Immature natural killer cell (primary cell): ENCODE data around the gene BCOR. TPM values are rescaled to one million over a fixed set of nuclear protein-coding genes. Genes with fewer than 3 reads are reported as not detected.

Experiments used
- DNase-seq, 3 donors: peaks; one replicate each; pipeline ENCODE4 v3.0.0; 2022; ENCODE audit warnings: mixed read lengths in 1 of 3
- H3K27ac Mint-ChIP-seq, 6 donors: one replicate each; pipeline ENCODE4 v1.8.0; 2020; ENCODE audit warnings: mixed read lengths in 6 of 6, mild to moderate bottlenecking in 5 of 6, inconsistent platforms in 4 of 6, moderate library complexity in 3 of 6
- H3K27me3 Mint-ChIP-seq, 3 donors: one replicate each; pipeline ENCODE4 v1.8.0; 2020 to 2021; ENCODE audit warnings: low read depth in 3 of 3, mild to moderate bottlenecking in 3 of 3, mixed read lengths in 3 of 3, moderate library complexity in 3 of 3, inconsistent platforms in 1 of 3
- H3K36me3 Mint-ChIP-seq, 3 donors: one replicate each; pipeline ENCODE4 v1.8.0; 2020; ENCODE audit warnings: mixed read lengths in 3 of 3, inconsistent platforms in 2 of 3, mild to moderate bottlenecking in 2 of 3
- H3K4me1 Mint-ChIP-seq, 2 donors: one replicate each; pipeline ENCODE4 v1.8.0; 2020; ENCODE audit warnings: inconsistent platforms in 2 of 2, mild to moderate bottlenecking in 2 of 2, mixed read lengths in 2 of 2, moderate library complexity in 1 of 2
- H3K4me3 Mint-ChIP-seq, 5 donors: one replicate each; pipeline ENCODE4 v1.8.0; 2020; ENCODE audit warnings: mild to moderate bottlenecking in 5 of 5, mixed read lengths in 5 of 5, inconsistent platforms in 3 of 5, moderate library complexity in 3 of 5
- H3K9me3 Mint-ChIP-seq, 6 donors: one replicate each; pipeline ENCODE4 v1.8.0; 2020; ENCODE audit warnings: mild to moderate bottlenecking in 6 of 6, mixed read lengths in 6 of 6, inconsistent platforms in 4 of 6, moderate library complexity in 3 of 6
- polyA plus RNA-seq, 3 donors: library from polyadenylated mRNA; unstranded; fragments of 300-500 nt; fragmentation: Illumina TruSeq; gene quantifications; one replicate each; pipeline ENCODE4 v1.2.3, GENCODE V29; 2021

Gene BCOR
- polyA plus RNA-seq, 3 donors from 2014 or later: 3.4 to 7.2 TPM; not detected in 1

DNA sequence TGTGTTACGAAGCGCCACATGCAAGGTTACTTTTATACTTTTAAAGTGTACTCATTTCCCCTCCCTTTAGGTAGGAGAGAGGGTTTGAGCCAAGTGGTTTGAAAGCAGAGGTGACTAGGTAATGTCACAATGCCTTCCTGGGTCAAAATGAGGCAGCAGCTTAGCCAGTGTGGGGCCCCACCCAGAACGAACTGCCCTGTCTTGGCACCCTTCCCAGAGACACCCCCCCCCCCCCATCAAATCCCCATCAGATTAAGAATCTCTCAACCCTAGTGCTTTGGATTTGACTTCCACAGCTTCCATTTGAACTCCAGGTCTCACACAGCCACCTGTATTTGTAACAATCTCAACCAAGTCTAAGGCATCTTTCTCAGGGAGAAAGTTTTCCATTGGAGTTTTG is 31.1 kb downstream of the BCOR start:
- no peak for DNase-seq
- Mint-ChIP-seq H3K27ac (no peak overlapping the region), H3K4me1 (peaks cover 14 to 27% of the 10 kb centered on the region in 2 donors), H3K4me3 (no peak overlapping the region), H3K9me3 (no peaks in the 10 kb centered on the region), H3K27me3 (peaks cover 0 to 5% (median 2%) of the 10 kb centered on the region in 3 donors), H3K36me3 (peaks cover 0 to 18% (median 8%) of the 10 kb centered on the region in 3 donors)

GRCh38 chrX:40065296-40066046 is 32.3 kb downstream of the BCOR start:
- Mint-ChIP-seq H3K4me3 (no peak overlapping the region), H3K27ac (peak overlapping the region in 2 of 6 donors; percentile 46 to 79), H3K9me3 (no peaks in the 10 kb centered on the region), H3K4me1 (peaks cover 14 to 27% of the 10 kb centered on the region in 2 donors), H3K27me3 (peaks cover 0 to 5% (median 2%) of the 10 kb centered on the region in 3 donors), H3K36me3 (peaks cover 0 to 16% (median 8%) of the 10 kb centered on the region in 3 donors)
- DNase-seq: no peak

- Mint-ChIP-seq H3K4me3 (no peak overlapping the region), H3K27ac (no peak overlapping the region), H3K36me3 (peaks cover 0 to 10% (median 4%) of the 10 kb centered on the region in 3 donors), H3K27me3 (peaks cover 0 to 3% (median 2%) of the 10 kb centered on the region in 3 donors), H3K4me1 (peaks cover 14 to 27% of the 10 kb centered on the region in 2 donors), H3K9me3 (no peaks in the 10 kb centered on the region)
- no peak for DNase-seq
These were observed 33.6 kb downstream of the BCOR start for GRCh38 chrX:40064055-40064597.

GRCh38 chrX:40063555-40063954 is 34.2 kb downstream of the BCOR start:
- Mint-ChIP-seq H3K9me3 (no peaks in the 10 kb centered on the region), H3K4me1 (peaks cover 14 to 27% of the 10 kb centered on the region in 2 donors), H3K4me3 (no peak overlapping the region), H3K27ac (no peak overlapping the region), H3K36me3 (peaks cover 0 to 10% (median 4%) of the 10 kb centered on the region in 3 donors), H3K27me3 (peaks cover 0 to 2% (median 2%) of the 10 kb centered on the region in 3 donors)
- no peak for DNase-seq

- H3K4me3 Mint-ChIP-seq: no peak overlapping the region
- H3K27me3 Mint-ChIP-seq: peaks cover 0 to 2% (median 0%) of the 10 kb centered on the region in 3 donors
- peak overlapping the region in 2 of 6 donors; percentile 6 to 62 for H3K27ac Mint-ChIP-seq
- H3K36me3 Mint-ChIP-seq: peaks cover 0 to 6% (median 4%) of the 10 kb centered on the region in 3 donors
- no peaks in the 10 kb centered on the region for H3K9me3 Mint-ChIP-seq
- peaks cover 7 to 17% of the 10 kb centered on the region in 2 donors for H3K4me1 Mint-ChIP-seq
- DNase-seq: no peak
These were observed 35.1 kb downstream of the BCOR start for GRCh38 chrX:40062525-40063155.

DNA sequence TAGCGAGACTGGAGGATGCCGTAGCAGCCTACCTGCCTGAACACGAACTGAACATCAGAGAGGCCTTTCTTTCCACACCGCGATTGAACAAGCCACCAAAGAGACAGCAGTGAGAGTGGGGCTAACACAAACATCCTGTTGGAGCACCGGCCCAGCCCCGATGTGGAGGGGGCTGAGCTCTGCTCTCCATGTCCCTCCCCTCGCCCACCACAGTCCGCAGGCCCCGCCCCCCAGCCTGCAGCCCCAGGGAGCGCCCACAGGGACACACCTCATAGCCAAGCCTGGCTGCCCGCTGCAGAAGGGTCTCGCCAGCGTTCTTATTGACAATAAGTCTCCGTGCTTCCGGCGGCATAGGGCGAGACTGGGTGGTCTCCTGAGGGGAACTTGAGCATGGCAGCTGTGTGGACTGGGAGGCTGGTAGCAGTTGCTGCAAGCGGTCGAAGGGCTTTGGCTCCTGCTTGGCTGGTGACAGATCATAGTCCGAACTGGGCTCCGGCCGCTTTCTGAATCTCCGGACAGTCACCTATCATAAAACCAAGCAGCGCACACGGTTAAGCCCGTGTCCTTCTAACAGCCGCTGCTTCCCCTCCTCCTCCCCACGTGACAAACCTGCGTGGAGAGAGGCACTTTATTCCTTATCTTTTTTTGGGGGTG is 35.8 kb downstream of the BCOR start:
- Mint-ChIP-seq H3K4me3 (no peak overlapping the region), H3K4me1 (peaks cover 3 to 14% of the 10 kb centered on the region in 2 donors), H3K36me3 (peaks cover 0 to 6% (median 6%) of the 10 kb centered on the region in 3 donors), H3K27ac (no peak overlapping the region), H3K9me3 (no peaks in the 10 kb centered on the region), H3K27me3 (peaks cover 0 to 2% (median 0%) of the 10 kb centered on the region in 3 donors)
- DNase-seq: no peak

GRCh38 chrX:40061005-40061404 is 36.8 kb downstream of the BCOR start:
- Mint-ChIP-seq H3K27ac (no peak overlapping the region), H3K36me3 (peaks cover 0 to 9% (median 8%) of the 10 kb centered on the region in 3 donors), H3K4me1 (peaks cover 2 to 14% of the 10 kb centered on the region in 2 donors), H3K4me3 (no peak overlapping the region), H3K9me3 (no peaks in the 10 kb centered on the region), H3K27me3 (peaks cover 0 to 2% (median 0%) of the 10 kb centered on the region in 3 donors)
- DNase-seq: no peak

GRCh38 chrX:40060356-40060845 is 37.4 kb downstream of the BCOR start:
- Mint-ChIP-seq H3K4me1 (peaks cover 2 to 8% of the 10 kb centered on the region in 2 donors), H3K27me3 (peaks cover 0 to 2% (median 0%) of the 10 kb centered on the region in 3 donors), H3K9me3 (no peaks in the 10 kb centered on the region), H3K36me3 (peaks cover under 1 to 15% (median 10%) of the 10 kb centered on the region in 3 donors), H3K4me3 (no peak overlapping the region), H3K27ac (peak overlapping the region in 1 of 6 donors; percentile 40)
- no peak for DNase-seq

GRCh38 chrX:40058719-40059118 is 39.0 kb downstream of the BCOR start:
- Mint-ChIP-seq H3K36me3 (peaks cover 9 to 23% (median 23%) of the 10 kb centered on the region in 3 donors), H3K9me3 (no peaks in the 10 kb centered on the region), H3K4me3 (no peak overlapping the region), H3K27me3 (peaks cover 0 to 2% (median 0%) of the 10 kb centered on the region in 3 donors), H3K27ac (no peak overlapping the region), H3K4me1 (peaks cover 0 to 2% of the 10 kb centered on the region in 2 donors)
- no peak for DNase-seq

- peaks cover 21 to 31% (median 29%) of the 10 kb centered on the region in 3 donors for H3K36me3 Mint-ChIP-seq
- peaks cover 0 to 3% (median 0%) of the 10 kb centered on the region in 3 donors for H3K27me3 Mint-ChIP-seq
- H3K4me1 Mint-ChIP-seq: no peaks in the 10 kb centered on the region
- no peak for DNase-seq
- no peak overlapping the region for H3K4me3 Mint-ChIP-seq
- H3K9me3 Mint-ChIP-seq: no peaks in the 10 kb centered on the region
- no peak overlapping the region for H3K27ac Mint-ChIP-seq
These were observed 40.4 kb downstream of the BCOR start for GRCh38 chrX:40057405-40057804.

- Mint-ChIP-seq H3K27me3 (peaks cover 0 to 3% (median 0%) of the 10 kb centered on the region in 3 donors), H3K36me3 (peaks cover 29 to 41% (median 36%) of the 10 kb centered on the region in 3 donors), H3K4me3 (no peak overlapping the region), H3K9me3 (peaks cover 0 to 7% (median 1%) of the 10 kb centered on the region in 6 donors), H3K27ac (no peak overlapping the region), H3K4me1 (no peaks in the 10 kb centered on the region)
- DNase-seq: no peak
These were observed 41.3 kb downstream of the BCOR start for GRCh38 chrX:40056420-40056819.

DNA sequence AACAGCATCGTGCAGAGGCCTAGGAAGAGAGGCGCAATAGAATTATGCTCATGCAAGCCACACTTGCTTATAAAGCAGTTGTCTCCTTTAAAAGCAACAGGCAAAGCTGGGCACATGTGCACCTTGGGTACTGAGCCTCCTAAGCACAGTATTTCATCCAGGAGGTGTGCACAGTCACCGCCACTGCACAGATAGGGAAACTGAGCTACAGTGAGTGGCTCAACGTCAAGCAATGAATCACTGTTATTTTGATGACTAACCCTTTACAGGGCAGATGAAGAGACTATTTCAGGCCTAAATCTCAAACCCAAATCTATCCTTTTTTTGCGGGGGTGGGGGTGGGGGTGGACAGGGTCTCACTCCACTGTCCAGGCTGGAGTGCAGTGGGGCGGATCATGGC is 42.3 kb downstream of the BCOR start:
- no peaks in the 10 kb centered on the region for H3K4me1 Mint-ChIP-seq

GRCh38 chrX:40054793-40055192 is 43.0 kb downstream of the BCOR start:
- peaks cover 0 to 2% of the 10 kb centered on the region in 2 donors for H3K4me1 Mint-ChIP-seq
- peaks cover 0 to 20% (median 12%) of the 10 kb centered on the region in 6 donors for H3K9me3 Mint-ChIP-seq
- no peak for DNase-seq
- H3K27me3 Mint-ChIP-seq: peaks cover 0 to 3% (median 0%) of the 10 kb centered on the region in 3 donors
- no peak overlapping the region for H3K4me3 Mint-ChIP-seq
- no peak overlapping the region for H3K27ac Mint-ChIP-seq
- H3K36me3 Mint-ChIP-seq: peaks cover 43 to 55% (median 51%) of the 10 kb centered on the region in 3 donors

More for the DNA sequence above, 42.3 kb downstream of the BCOR start:
- no peak for DNase-seq
- peaks cover 0 to 3% (median 0%) of the 10 kb centered on the region in 3 donors for H3K27me3 Mint-ChIP-seq
- H3K27ac Mint-ChIP-seq: no peak overlapping the region
- H3K9me3 Mint-ChIP-seq: peaks cover 0 to 14% (median 7%) of the 10 kb centered on the region in 6 donors
- H3K36me3 Mint-ChIP-seq: peaks cover 38 to 49% (median 45%) of the 10 kb centered on the region in 3 donors
- no peak overlapping the region for H3K4me3 Mint-ChIP-seq
